Endodermal cell (in vitro differentiated cells): ENCODE measurements around the gene CTIF. TPM values are rescaled to one million over a fixed set of nuclear protein-coding genes. Genes with fewer than 3 reads are reported as not detected.

Experiments
- DNase-seq: peaks from one replicate; pipeline ENCODE4 v3.0.0-alpha.2; 2017
- H3K27ac ChIP-seq: 2 replicates; pipeline ENCODE4 v1.5.1; 2013; ENCODE audit warnings: mild to moderate bottlenecking, low read depth, low read length, moderate library complexity
- H3K27me3 ChIP-seq: 2 replicates; pipeline ENCODE4 v1.6.1; 2013; ENCODE audit warnings: mild to moderate bottlenecking, low read length, moderate library complexity; ENCODE audit not compliant: insufficient read depth, control insufficient read depth, poor library complexity, severe bottlenecking
- H3K36me3 ChIP-seq: 2 replicates; pipeline ENCODE4 v1.7.0; 2013; ENCODE audit warnings: mild to moderate bottlenecking, low read length, moderate library complexity; ENCODE audit not compliant: control insufficient read depth, insufficient read depth
- H3K4me1 ChIP-seq: one replicate; pipeline ENCODE4 v1.7.0; 2013; ENCODE audit warnings: low read length; ENCODE audit not compliant: control insufficient read depth, insufficient read depth
- H3K4me3 ChIP-seq: 2 replicates; pipeline ENCODE4 v1.5.1; 2013; ENCODE audit warnings: mild to moderate bottlenecking, low read length, moderate library complexity
- H3K9ac ChIP-seq: 2 replicates; pipeline ENCODE4 v1.6.1; 2013; ENCODE audit warnings: mild to moderate bottlenecking, low read length, moderate library complexity; ENCODE audit not compliant: poor library complexity, severe bottlenecking; ENCODE audit errors: extremely low read depth
- H3K9me3 ChIP-seq: 2 replicates; pipeline ENCODE4 v1.6.1; 2013; ENCODE audit warnings: mild to moderate bottlenecking, low read length, moderate library complexity; ENCODE audit not compliant: control insufficient read depth
- H3K27ac Mint-ChIP-seq: 2 replicates; pipeline ENCODE4 v1.8.0; 2020; ENCODE audit warnings: mixed read lengths
- H3K27me3 Mint-ChIP-seq: 2 replicates; pipeline ENCODE4 v1.8.0; 2021; ENCODE audit warnings: mild to moderate bottlenecking, mixed read lengths; ENCODE audit not compliant: insufficient read depth
- H3K36me3 Mint-ChIP-seq: 2 replicates; pipeline ENCODE4 v1.8.0; 2020; ENCODE audit warnings: low read depth, mixed read lengths
- H3K4me1 Mint-ChIP-seq: 2 replicates; pipeline ENCODE4 v1.8.0; 2020; ENCODE audit warnings: mixed read lengths
- H3K4me3 Mint-ChIP-seq: 2 replicates; pipeline ENCODE4 v1.8.0; 2020; ENCODE audit warnings: mild to moderate bottlenecking, moderate library complexity, mixed read lengths
- H3K9me3 Mint-ChIP-seq: 2 replicates; pipeline ENCODE4 v1.8.0; 2020; ENCODE audit warnings: mild to moderate bottlenecking, mixed read lengths
- CTCF ChIP-seq: fragments of 200-600 bp; sonication (generic); conservative IDR thresholded peaks from 2 replicates; pipeline ENCODE4 v1.5.0; 2021; ENCODE audit warnings: antibody characterized with exemption, mild to moderate bottlenecking
- WGBS, 2 experiments: methylation state at CpG; one replicate each; pipeline versions ENCODE4 v1.1.5 to v1.1.7; 2013; ENCODE audit warnings: missing lambda C conversion rate in 2 of 2, mixed read lengths in 1 of 2; ENCODE audit not compliant: insufficient coverage in 1 of 2, insufficient read length in 1 of 2; 5-methylcytosine and 5-hydroxymethylcytosine counted together
- total RNA-seq, 2 donors: library from RNA; stranded (reverse); fragmentation: NEBNext Ultra II Directional in 1 of 2; extraction: Animal tissue kit (Norgen Biotek cat#: 25700) in 1 of 2; gene quantifications; 2 replicates in 1 of 2; 3 replicates in 1 of 2; pipeline ENCODE4 v1.2.1, GENCODE V29; 2021

The CTIF gene
- total RNA-seq, 2 donors from 2014 or later, result 33.8 to 41.6 TPM

DNA sequence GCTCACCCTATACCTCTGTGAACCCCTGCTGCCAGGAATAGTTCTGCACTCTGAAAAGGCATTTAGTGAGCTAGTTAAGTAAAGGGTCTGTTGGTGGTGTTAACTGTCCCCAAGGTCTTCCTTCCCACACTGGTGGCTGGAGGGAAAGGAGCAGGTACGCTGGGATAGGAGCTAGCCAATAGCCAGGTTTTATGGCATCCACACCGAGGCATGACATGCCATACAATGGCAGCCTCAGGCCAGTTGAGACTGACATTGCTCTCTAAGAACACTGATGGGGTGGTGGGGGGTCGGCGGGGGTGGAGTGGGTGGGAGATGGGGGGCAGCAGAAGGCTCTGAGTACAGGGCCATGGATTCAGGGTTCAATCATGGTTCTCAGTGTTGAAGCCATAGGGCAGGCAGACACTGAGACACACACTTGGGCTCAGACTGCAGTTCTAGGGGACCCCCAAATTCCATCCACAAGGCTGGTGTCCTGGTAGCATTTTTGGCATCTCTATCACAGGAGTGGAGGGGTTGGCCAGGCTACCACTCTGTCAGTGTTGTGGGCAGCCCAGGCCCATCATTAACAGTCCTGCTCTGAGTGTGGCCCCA, 136.0 kb downstream of the CTIF start:
- Mint-ChIP-seq H3K9me3 (peaks cover 11% of the 10 kb centered on the region), H3K27ac (no peak overlapping the region), H3K27me3 (no peaks in the 10 kb centered on the region), H3K4me1 (peaks cover 1% of the 10 kb centered on the region), H3K36me3 (peaks cover 16% of the 10 kb centered on the region), H3K4me3 (no peak overlapping the region)
- H3K4me1 ChIP-seq, result no peaks in the 10 kb centered on the region
- no peak overlapping the region for H3K9ac ChIP-seq
- WGBS, 2 experiments, result 100% methylated on average over 4 of the region's 4 CpGs; no CpG with 5 or more reads in 1 of the 2 experiments
- TF ChIP-seq CTCF, result no peak
- H3K27me3 ChIP-seq, result no peaks in the 10 kb centered on the region
- H3K9me3 ChIP-seq, result peaks cover 19% of the 10 kb centered on the region
- no peak overlapping the region for H3K4me3 ChIP-seq
- H3K36me3 ChIP-seq, result peaks cover 22% of the 10 kb centered on the region
- no peak for DNase-seq
- H3K27ac ChIP-seq, result no peak overlapping the region

DNA sequence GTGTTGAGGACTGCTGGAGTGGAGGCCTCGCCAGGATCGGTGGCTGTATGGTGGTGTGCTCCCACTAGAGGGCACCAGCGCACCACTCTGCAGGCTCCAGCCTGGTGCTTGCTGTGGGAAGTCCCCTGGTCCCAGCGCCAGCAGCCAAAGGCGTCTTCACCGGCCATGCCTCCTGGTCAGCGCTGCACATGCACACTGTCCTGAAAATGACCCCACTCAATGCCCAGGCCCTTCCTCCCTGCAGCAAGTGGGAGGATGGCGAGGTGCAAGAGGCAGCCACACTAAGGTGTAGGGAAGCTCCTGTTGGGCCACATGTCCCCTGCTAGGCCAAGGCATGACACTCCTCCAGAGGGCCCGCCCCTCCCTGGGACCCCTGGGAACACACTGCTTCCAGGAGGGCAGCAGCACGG, 136.5 kb downstream of the CTIF start:
- Histone ChIP-seq H3K9ac (no peak overlapping the region), H3K4me3 (no peak overlapping the region), H3K9me3 (peaks cover 14% of the 10 kb centered on the region), H3K27ac (no peak overlapping the region), H3K27me3 (no peaks in the 10 kb centered on the region), H3K4me1 (no peaks in the 10 kb centered on the region), H3K36me3 (peaks cover 17% of the 10 kb centered on the region)
- Mint-ChIP-seq H3K4me3 (no peak overlapping the region), H3K27me3 (no peaks in the 10 kb centered on the region), H3K36me3 (peaks cover 11% of the 10 kb centered on the region), H3K27ac (no peak overlapping the region), H3K9me3 (peaks cover 11% of the 10 kb centered on the region), H3K4me1 (peaks cover 1% of the 10 kb centered on the region)
- TF ChIP-seq CTCF, result peak; percentile 93
- 32 to 34% methylated on average over 5 to 10 of the region's 10 CpGs for WGBS, 2 experiments
- DNase-seq, result peak; percentile 97

- Histone ChIP-seq H3K9ac (no peak overlapping the region), H3K4me3 (no peak overlapping the region), H3K27ac (no peak overlapping the region), H3K4me1 (no peaks in the 10 kb centered on the region), H3K36me3 (peaks cover 11% of the 10 kb centered on the region), H3K9me3 (peaks cover 8% of the 10 kb centered on the region), H3K27me3 (no peaks in the 10 kb centered on the region)
- Mint-ChIP-seq H3K27me3 (no peaks in the 10 kb centered on the region), H3K4me1 (peaks cover 1% of the 10 kb centered on the region), H3K9me3 (peaks cover 9% of the 10 kb centered on the region), H3K36me3 (peaks cover 9% of the 10 kb centered on the region), H3K4me3 (no peak overlapping the region), H3K27ac (no peak overlapping the region)
- no peak for TF ChIP-seq CTCF
- no peak for DNase-seq
- 94 to 95% methylated on average over 5 to 12 of the region's 12 CpGs for WGBS, 2 experiments
These were observed 137.1 kb downstream of the CTIF start for GRCh38 chr18:48675912-48676311.
